Measurements from ENCODE around the gene OR2AE1. TPM values are rescaled to one million over a fixed set of nuclear protein-coding genes. Genes with fewer than 3 reads are reported as not detected.

The OR2AE1 gene
- total RNA-seq, 6 donors from 2014 or later = 0.59 to 0.67 TPM; not detected in 4

DNA sequence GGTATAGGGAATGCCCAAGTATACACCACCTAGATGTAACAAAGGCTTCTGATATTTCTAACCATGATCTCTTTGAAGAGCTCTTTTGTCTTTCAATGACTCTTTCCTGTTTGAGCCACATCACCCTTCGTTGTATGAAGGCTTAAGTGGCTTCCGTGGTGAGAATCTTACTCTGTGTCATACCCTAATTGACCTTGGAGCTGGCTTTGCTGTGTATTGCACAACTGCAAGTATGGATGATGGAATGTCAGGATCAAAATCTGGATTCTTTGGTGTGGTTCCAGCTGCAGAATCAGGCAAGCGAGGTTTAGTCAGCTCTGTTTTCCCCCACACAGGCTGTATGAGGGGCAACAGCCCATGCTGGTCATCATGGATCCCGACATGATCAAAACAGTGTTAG, 33.0 kb downstream of the OR2AE1 start:
- no peak for TF ChIP-seq CTCF (IDR thresholded peaks at IDR 0.05)
- TF ChIP-seq POLR2A (IDR thresholded peaks at IDR 0.05) = no peak
- no peak for TF ChIP-seq EP300 (IDR thresholded peaks at IDR 0.05)
- TF ChIP-seq POLR2AphosphoS5 (IDR thresholded peaks at IDR 0.05) = no peak
- DNase-seq (no peak), ATAC-seq (ENCODE audit: low FRiP score in 2 of 2) (no peak)
- Histone ChIP-seq H3K36me3 (no peaks in the 10 kb centered on the region), H3K4me3 (no peak overlapping the region), H3K27me3 (no peaks in the 10 kb centered on the region), H3K4me1 (no peaks in the 10 kb centered on the region), H3K9me3 (no peaks in the 10 kb centered on the region), H3K27ac (no peak overlapping the region)
- WGBS, 2 donors = 61 to 71% methylated on average over 4 of the region's 4 CpGs

GRCh38 chr7:99842926-99843325, 33.9 kb downstream of the OR2AE1 start:
- ATAC-seq (ENCODE audit: low FRiP score in 2 of 2) (no peak), DNase-seq (no peak)
- H3K9me3 ChIP-seq = no peaks in the 10 kb centered on the region
- WGBS, 2 donors = 91 to 93% methylated on average over 2 of the region's 2 CpGs
- H3K27me3 ChIP-seq = no peaks in the 10 kb centered on the region
- H3K36me3 ChIP-seq = no peaks in the 10 kb centered on the region
- no peak overlapping the region for H3K4me3 ChIP-seq
- TF ChIP-seq EP300 (IDR thresholded peaks at IDR 0.05) = no peak
- TF ChIP-seq CTCF (IDR thresholded peaks at IDR 0.05) = no peak
- no peak for TF ChIP-seq POLR2A (IDR thresholded peaks at IDR 0.05)
- no peak for TF ChIP-seq POLR2AphosphoS5 (IDR thresholded peaks at IDR 0.05)
- no peak overlapping the region for H3K27ac ChIP-seq
- peaks cover 0 to 2% (median under 1%) of the 10 kb centered on the region in 4 donors for H3K4me1 ChIP-seq

GRCh38 chr7:99840136-99840869, 36.5 kb downstream of the OR2AE1 start:
- H3K27ac ChIP-seq = no peak overlapping the region
- no peak overlapping the region for H3K4me3 ChIP-seq
- WGBS, 2 donors = 59 to 68% methylated on average over 3 of the region's 3 CpGs
- H3K36me3 ChIP-seq = no peaks in the 10 kb centered on the region
- TF ChIP-seq CTCF (IDR thresholded peaks at IDR 0.05) = no peak
- TF ChIP-seq POLR2AphosphoS5 (IDR thresholded peaks at IDR 0.05) = no peak
- no peak for TF ChIP-seq EP300 (IDR thresholded peaks at IDR 0.05)
- no peak for TF ChIP-seq POLR2A (IDR thresholded peaks at IDR 0.05)
- ATAC-seq (ENCODE audit: low FRiP score in 2 of 2) = no peak
- H3K27me3 ChIP-seq = no peaks in the 10 kb centered on the region
- H3K4me1 ChIP-seq = peaks cover 0 to 6% (median 2%) of the 10 kb centered on the region in 4 donors
- H3K9me3 ChIP-seq = no peaks in the 10 kb centered on the region
- DNase-seq = no peak

DNA sequence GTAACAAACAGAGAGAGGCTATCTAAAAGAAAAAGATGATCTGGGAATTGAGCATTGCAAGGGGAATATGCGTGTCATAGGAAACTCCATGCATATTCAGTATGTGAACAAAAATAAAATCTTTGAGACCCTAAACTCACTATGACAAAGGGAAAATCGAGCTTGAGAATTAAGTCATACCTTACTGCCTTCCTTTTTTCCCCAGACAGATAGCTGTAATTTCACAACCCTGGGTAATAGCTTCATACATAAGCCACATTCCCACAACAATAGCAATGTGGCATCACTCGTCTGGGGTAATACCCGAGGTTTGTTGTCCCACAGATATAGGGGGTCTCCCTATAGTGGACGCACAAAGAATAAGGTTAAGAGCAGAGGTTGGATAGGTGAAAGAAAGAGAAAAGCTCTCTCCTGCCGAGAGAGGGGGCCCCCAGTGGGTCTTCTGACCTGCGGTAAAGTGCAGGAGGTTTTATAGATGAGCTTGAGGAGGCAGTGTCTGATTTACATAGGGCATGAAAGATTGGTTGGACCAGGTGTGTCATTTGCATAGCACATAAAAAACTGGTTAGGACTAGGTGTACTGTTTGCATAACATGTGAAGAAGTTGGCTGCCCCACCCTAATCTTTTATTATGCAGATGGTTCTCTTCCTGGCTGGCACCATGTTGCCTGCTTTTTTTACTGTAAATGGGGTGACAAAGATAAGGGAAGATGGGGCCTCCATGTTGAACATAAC, 37.4 kb downstream of the OR2AE1 start:
- Histone ChIP-seq H3K27ac (no peak overlapping the region), H3K27me3 (no peaks in the 10 kb centered on the region), H3K36me3 (no peaks in the 10 kb centered on the region), H3K4me1 (peaks cover 0 to 6% (median 2%) of the 10 kb centered on the region in 4 donors), H3K9me3 (no peaks in the 10 kb centered on the region), H3K4me3 (no peak overlapping the region)
- ATAC-seq (ENCODE audit: low FRiP score in 2 of 2) = no peak
- WGBS, 2 donors = 35 to 52% methylated on average over 7 of the region's 7 CpGs
- DNase-seq = peak in 1 of 2 donors; percentile 37
- TF ChIP-seq POLR2A (IDR thresholded peaks at IDR 0.05) (peak in 1 of 4 donors; percentile 39), EP300 (IDR thresholded peaks at IDR 0.05) (no peak), POLR2AphosphoS5 (IDR thresholded peaks at IDR 0.05) (peak in 1 of 2 donors; percentile 22), CTCF (IDR thresholded peaks at IDR 0.05) (no peak)

Data from upper lobe of left lung (tissue), 6 donors.